CD4-positive, alpha-beta T cell treated with Interleukin-17A for 4 hours (primary cell): ENCODE results near the gene ATAD3C.
A peak's percentile ranks its signal among the peaks of the same experiment; 100 is the strongest.
"Not testable (repeated sequence)": the region's sequence is repeated elsewhere in the genome, so short reads cannot be mapped to it uniquely, and the experiment has no call there.

Experiments
- DNase-seq: peaks from one replicate; pipeline ENCODE4 v3.0.0-alpha.2; 2020; ENCODE audit warnings: mixed read lengths

ATAD3C gene

GRCh38 chr1:1419813-1420653 is 29.5 kb upstream of the ATAD3C start:
- DNase-seq: peak; percentile 22

GRCh38 chr1:1420654-1421141 is 28.8 kb upstream of the ATAD3C start:
- DNase-seq: no peak

- DNase-seq: no peak
Observed at GRCh38 chr1:1421147-1421906, 28.2 kb upstream of the ATAD3C start, which contains the start of gene ANKRD65. Gene ANKRD65 (minus strand): TSS chr1:1421276. CDS start chr1:1421005, 271 bp downstream.

GRCh38 chr1:1421907-1422464 is 27.5 kb upstream of the ATAD3C start:
- no peak for DNase-seq

GRCh38 chr1:1422465-1423244 is 26.8 kb upstream of the ATAD3C start:
- DNase-seq: no peak

- no peak for DNase-seq
Observed at GRCh38 chr1:1423245-1423597, 26.3 kb upstream of the ATAD3C start.

- no peak for DNase-seq
Observed at GRCh38 chr1:1424707-1425106, 24.8 kb upstream of the ATAD3C start.

- DNase-seq: no peak
Observed at GRCh38 chr1:1425426-1425752, 24.1 kb upstream of the ATAD3C start.

- no peak for DNase-seq
Observed at GRCh38 chr1:1425753-1426495, 23.6 kb upstream of the ATAD3C start.

- DNase-seq: no peak
Observed at GRCh38 chr1:1426496-1427105, 22.9 kb upstream of the ATAD3C start.

- peak; percentile 21 for DNase-seq
Observed at GRCh38 chr1:1427106-1427819, 22.2 kb upstream of the ATAD3C start.

- DNase-seq: no peak
Observed at GRCh38 chr1:1427820-1428148, 21.7 kb upstream of the ATAD3C start.

GRCh38 chr1:1428174-1428573 is 21.3 kb upstream of the ATAD3C start:
- no peak for DNase-seq

GRCh38 chr1:1428967-1429366 is 20.5 kb upstream of the ATAD3C start:
- DNase-seq: not testable (repeated sequence)

GRCh38 chr1:1429671-1430073 is 19.8 kb upstream of the ATAD3C start:
- no peak for DNase-seq

GRCh38 chr1:1430114-1430982 is 19.1 kb upstream of the ATAD3C start:
- no peak for DNase-seq

- DNase-seq: no peak
Observed at GRCh38 chr1:1430992-1431844, 18.3 kb upstream of the ATAD3C start.

GRCh38 chr1:1431845-1432273 is 17.6 kb upstream of the ATAD3C start:
- no peak for DNase-seq
